ENCODE results near the gene SCN2B. TPM values are rescaled to one million over a fixed set of nuclear protein-coding genes. Genes with fewer than 3 reads are reported as not detected.

The SCN2B gene
- total RNA-seq, 1 experiment from 2014 or later = not detected

DNA sequence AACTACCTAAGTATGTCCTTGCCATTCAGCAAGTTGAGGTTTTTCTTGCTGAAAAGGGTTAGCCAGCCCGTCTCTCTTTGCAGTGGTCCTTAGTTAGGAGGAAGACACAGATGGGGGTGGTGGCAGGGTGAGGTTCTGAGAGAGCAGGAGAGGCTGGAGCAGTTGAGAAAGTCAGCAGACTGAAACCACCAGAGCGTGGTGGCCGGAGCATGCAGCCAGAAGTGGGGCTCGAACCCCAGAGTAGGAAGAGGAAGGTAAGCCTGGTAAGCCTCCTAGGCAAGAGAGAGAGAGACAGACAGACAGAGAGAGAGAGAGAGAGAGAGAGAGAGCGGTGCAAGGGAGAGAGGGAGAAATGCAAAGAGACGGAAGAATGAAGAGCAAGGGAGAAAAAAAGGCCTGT lies 14.7 kb downstream of the SCN2B start:
- CTCF ChIA-PET = no interaction called here

DNA sequence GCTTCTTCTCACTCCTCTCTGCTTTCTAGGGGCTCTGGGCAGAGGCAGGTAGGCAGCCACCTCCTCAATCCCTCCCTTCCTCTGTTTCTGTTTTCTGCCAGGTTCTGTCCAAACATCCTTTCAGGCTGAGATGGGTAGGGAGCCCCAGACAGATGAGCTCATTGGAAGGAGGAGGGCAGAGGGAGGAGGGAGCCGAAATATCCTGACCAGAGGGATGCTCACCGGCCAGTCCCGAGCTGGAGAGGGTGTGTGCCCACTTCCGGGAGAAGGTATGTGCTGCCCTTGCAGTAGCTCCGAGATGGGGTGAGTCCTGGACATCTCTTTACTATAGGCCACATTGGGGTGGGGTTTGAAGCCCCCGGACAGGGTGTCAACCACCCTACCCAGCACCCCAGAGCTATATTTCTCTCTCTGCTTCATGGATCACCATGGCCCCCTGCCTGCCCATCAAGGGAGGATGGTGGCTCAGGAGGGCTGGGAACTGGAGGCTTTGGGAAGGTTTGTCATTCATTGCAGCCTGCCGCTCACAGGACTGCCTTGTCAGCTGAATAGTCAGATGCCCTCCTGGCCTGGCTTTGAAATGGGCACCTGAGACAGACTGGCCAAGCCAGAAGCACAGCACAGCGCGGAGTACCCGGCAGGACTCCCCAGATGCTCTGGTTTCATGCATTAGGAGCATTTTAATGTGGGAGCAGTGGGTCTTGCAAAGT lies 19.1 kb downstream of the SCN2B start:
- TF ChIP-seq, protein P1, sequence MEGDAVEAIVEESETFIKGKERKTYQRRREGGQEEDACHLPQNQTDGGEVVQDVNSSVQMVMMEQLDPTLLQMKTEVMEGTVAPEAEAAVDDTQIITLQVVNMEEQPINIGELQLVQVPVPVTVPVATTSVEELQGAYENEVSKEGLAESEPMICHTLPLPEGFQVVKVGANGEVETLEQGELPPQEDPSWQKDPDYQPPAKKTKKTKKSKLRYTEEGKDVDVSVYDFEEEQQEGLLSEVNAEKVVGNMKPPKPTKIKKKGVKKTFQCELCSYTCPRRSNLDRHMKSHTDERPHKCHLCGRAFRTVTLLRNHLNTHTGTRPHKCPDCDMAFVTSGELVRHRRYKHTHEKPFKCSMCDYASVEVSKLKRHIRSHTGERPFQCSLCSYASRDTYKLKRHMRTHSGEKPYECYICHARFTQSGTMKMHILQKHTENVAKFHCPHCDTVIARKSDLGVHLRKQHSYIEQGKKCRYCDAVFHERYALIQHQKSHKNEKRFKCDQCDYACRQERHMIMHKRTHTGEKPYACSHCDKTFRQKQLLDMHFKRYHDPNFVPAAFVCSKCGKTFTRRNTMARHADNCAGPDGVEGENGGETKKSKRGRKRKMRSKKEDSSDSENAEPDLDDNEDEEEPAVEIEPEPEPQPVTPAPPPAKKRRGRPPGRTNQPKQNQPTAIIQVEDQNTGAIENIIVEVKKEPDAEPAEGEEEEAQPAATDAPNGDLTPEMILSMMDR (conservative IDR thresholded peaks at IDR 0.05; ENCODE audit: low read depth, low read length) = no peak
- TF ChIP-seq EZH2 (IDR thresholded peaks at IDR 0.05; ENCODE audit: borderline replicate concordance, low read depth, low read length, poor library complexity, severe bottlenecking) = no peak
- H3K27ac ChIP-seq (ENCODE audit: low read depth, low read length, poor library complexity, severe bottlenecking) = no peak overlapping the region
- no peak overlapping the region for H3K4me3 ChIP-seq (ENCODE audit: low read depth, low read length, poor library complexity, severe bottlenecking)
- H3K27me3 ChIP-seq (replicated peaks; ENCODE audit: insufficient read depth, low read depth, low read length, poor library complexity) = peaks cover 59% of the 10 kb centered on the region
- ChIA-PET POLR2A (ENCODE audit: low non-redundant PET) (no interaction called here), CTCF (no interaction called here)
- no peaks in the 10 kb centered on the region for H3K36me3 ChIP-seq (ENCODE audit: insufficient read depth, low read length, poor library complexity, severe bottlenecking)
- intact Hi-C loops (cut with micrococcal nuclease; ENCODE audit: unreplicated experiment) = no loop called here
- no peaks in the 10 kb centered on the region for H3K9me3 ChIP-seq (ENCODE audit: low read depth, low read length, poor library complexity, severe bottlenecking)
- no TSS peak for BruUV-seq (replicated peaks)
- peaks cover 2% of the 10 kb centered on the region for H3K4me1 ChIP-seq (ENCODE audit: insufficient read depth, low read length, poor library complexity, severe bottlenecking)
- no peak for DNase-seq (ENCODE audit: low spot score)

More for the DNA sequence above, 14.7 kb downstream of the SCN2B start:
- TF ChIP-seq EZH2 (IDR thresholded peaks at IDR 0.05; ENCODE audit: borderline replicate concordance, low read depth, low read length, poor library complexity, severe bottlenecking) = no peak
- H3K4me3 ChIP-seq (ENCODE audit: low read depth, low read length, poor library complexity, severe bottlenecking) = no peak overlapping the region
- intact Hi-C loops (cut with micrococcal nuclease; ENCODE audit: unreplicated experiment) = no loop called here
- H3K36me3 ChIP-seq (ENCODE audit: insufficient read depth, low read length, poor library complexity, severe bottlenecking) = no peaks in the 10 kb centered on the region
- no peak for DNase-seq (ENCODE audit: low spot score)
- peaks cover 29% of the 10 kb centered on the region for H3K27me3 ChIP-seq (replicated peaks; ENCODE audit: insufficient read depth, low read depth, low read length, poor library complexity)
- no peaks in the 10 kb centered on the region for H3K4me1 ChIP-seq (ENCODE audit: insufficient read depth, low read length, poor library complexity, severe bottlenecking)
- no TSS peak for BruUV-seq (replicated peaks)
- H3K27ac ChIP-seq (ENCODE audit: low read depth, low read length, poor library complexity, severe bottlenecking) = no peak overlapping the region
- H3K9me3 ChIP-seq (ENCODE audit: low read depth, low read length, poor library complexity, severe bottlenecking) = no peaks in the 10 kb centered on the region
- POLR2A ChIA-PET (ENCODE audit: low non-redundant PET) = no interaction called here

DNA sequence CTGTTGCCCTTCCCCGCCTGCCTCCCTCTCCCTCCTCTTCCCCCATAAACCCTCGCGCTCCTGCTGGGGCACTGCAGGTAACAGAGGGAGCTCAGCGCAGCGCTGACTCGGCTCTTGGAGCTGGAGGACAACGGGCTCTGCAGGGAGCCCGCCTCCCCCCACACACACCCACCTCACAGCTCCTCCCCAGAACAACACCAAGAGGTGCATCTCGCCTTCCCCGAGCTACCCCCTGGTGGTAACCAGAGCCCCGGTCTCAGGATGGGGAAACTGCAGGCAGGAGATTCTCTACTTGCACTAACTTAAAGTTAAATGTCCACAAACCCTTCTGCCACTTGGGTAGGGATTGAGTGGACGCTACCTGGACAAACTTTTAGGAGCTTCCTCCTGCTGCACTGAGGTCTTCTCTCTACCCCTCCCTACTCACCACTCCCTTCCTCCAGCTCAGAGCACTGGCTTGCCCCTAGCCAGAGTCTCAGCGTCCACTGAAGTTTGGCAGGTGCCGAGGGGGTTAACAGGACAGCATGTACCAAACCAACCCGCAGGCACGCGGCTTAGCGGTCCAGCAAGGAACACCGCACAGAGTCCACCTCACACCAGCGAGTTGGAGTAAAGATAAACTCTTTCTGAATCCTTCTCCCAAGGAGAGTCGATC lies 19.8 kb downstream of the SCN2B start:
- Histone ChIP-seq H3K4me3 (ENCODE audit: low read depth, low read length, poor library complexity, severe bottlenecking) (no peak overlapping the region), H3K27ac (ENCODE audit: low read depth, low read length, poor library complexity, severe bottlenecking) (no peak overlapping the region), H3K27me3 (replicated peaks; ENCODE audit: insufficient read depth, low read depth, low read length, poor library complexity) (peaks cover 59% of the 10 kb centered on the region), H3K4me1 (ENCODE audit: insufficient read depth, low read length, poor library complexity, severe bottlenecking) (peaks cover 9% of the 10 kb centered on the region), H3K9me3 (ENCODE audit: low read depth, low read length, poor library complexity, severe bottlenecking) (no peaks in the 10 kb centered on the region), H3K36me3 (ENCODE audit: insufficient read depth, low read length, poor library complexity, severe bottlenecking) (no peaks in the 10 kb centered on the region)
- ChIA-PET CTCF (interaction anchor here (0.5 to 0.7 kb wide), 2 partner anchors 103 to 279 kb away, joined by 4 to 5 read pairs; no protein-coding TSS in a partner anchor), POLR2A (ENCODE audit: low non-redundant PET) (no interaction called here)
- intact Hi-C loops (cut with micrococcal nuclease; ENCODE audit: unreplicated experiment) = no loop called here
- no peak for DNase-seq (ENCODE audit: low spot score)
- BruUV-seq (replicated peaks) = no TSS peak
- no peak for TF ChIP-seq EZH2 (IDR thresholded peaks at IDR 0.05; ENCODE audit: borderline replicate concordance, low read depth, low read length, poor library complexity, severe bottlenecking)
- TF ChIP-seq, protein P1 (conservative IDR thresholded peaks at IDR 0.05; ENCODE audit: low read depth, low read length) = no peak

Data from A673 (cell line).